PC-9 (cell line): ENCODE results near the gene PCDHB8.
"Not testable (repeated sequence)": the region's sequence is repeated elsewhere in the genome, so short reads cannot be mapped to it uniquely, and the experiment has no call there.

ENCODE experiments used
- EZH2 ChIP-seq: fragments of 200-600 bp; sonication (generic); IDR thresholded peaks from 2 replicates; pipeline ENCODE4 v1.8.0; 2017; ENCODE audit warnings: antibody characterized with exemption, low read depth
- TF ChIP-seq, protein P1 (sequence below): fragments of 200-600 bp; sonication (generic); conservative IDR thresholded peaks from 2 replicates; pipeline ENCODE4 v1.6.1; 2017; ENCODE audit warnings: mixed run types, antibody characterized with exemption, mild to moderate bottlenecking, moderate library complexity

DNA sequence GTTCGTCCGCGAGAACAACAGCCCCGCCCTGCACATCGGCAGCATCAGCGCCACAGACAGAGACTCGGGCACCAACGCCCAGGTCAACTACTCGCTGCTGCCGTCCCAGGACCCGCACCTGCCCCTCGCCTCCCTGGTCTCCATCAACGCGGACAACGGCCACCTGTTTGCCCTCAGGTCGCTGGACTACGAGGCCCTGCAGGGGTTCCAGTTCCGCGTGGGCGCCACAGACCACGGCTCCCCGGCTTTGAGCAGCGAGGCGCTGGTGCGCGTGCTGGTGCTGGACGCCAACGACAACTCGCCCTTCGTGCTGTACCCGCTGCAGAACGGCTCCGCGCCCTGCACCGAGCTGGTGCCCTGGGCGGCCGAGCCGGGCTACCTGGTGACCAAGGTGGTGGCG lies 32.7 kb downstream of the PCDHB8 start:
- TF ChIP-seq, protein P1, sequence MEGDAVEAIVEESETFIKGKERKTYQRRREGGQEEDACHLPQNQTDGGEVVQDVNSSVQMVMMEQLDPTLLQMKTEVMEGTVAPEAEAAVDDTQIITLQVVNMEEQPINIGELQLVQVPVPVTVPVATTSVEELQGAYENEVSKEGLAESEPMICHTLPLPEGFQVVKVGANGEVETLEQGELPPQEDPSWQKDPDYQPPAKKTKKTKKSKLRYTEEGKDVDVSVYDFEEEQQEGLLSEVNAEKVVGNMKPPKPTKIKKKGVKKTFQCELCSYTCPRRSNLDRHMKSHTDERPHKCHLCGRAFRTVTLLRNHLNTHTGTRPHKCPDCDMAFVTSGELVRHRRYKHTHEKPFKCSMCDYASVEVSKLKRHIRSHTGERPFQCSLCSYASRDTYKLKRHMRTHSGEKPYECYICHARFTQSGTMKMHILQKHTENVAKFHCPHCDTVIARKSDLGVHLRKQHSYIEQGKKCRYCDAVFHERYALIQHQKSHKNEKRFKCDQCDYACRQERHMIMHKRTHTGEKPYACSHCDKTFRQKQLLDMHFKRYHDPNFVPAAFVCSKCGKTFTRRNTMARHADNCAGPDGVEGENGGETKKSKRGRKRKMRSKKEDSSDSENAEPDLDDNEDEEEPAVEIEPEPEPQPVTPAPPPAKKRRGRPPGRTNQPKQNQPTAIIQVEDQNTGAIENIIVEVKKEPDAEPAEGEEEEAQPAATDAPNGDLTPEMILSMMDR: not testable (repeated sequence)
- not testable (repeated sequence) for TF ChIP-seq EZH2
